ENCODE measurements around the gene TTBK2. TPM values are rescaled to one million over a fixed set of nuclear protein-coding genes. Genes with fewer than 3 reads are reported as not detected.

TTBK2 gene
- polyA plus RNA-seq, 1 donor (not counting 4 experiments of a cell fraction or from before 2014, with no cell fraction given), result 7.3 TPM

DNA sequence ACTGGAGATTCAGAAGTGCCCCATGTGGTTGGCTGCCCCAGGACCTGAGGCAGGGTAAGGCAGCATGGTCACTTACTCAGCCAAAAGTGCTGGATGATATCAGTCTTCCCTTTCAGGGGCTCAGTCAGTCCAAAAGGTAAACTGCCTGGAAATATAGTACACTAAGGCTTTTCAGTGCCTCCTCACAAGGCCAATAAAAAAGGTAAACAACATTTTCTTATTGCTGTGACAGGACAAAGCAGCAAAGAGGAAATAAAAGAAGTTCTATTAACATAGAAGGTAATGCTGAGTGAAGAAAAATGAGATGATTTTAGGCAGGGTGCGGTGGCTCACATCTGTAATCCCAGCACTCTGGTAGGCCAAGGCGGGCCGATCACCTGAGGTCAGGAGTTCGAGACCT, 117.1 kb downstream of the TTBK2 start:
- dilution Hi-C loops (cut with MboI; ENCODE audit: extremely low pct_ligation_motif_present, low sequenced_read_pairs), result no loop called here
- H3K9me3 ChIP-seq (ENCODE audit: control insufficient read depth, low read depth, low read length), result no peaks in the 10 kb centered on the region

DNA sequence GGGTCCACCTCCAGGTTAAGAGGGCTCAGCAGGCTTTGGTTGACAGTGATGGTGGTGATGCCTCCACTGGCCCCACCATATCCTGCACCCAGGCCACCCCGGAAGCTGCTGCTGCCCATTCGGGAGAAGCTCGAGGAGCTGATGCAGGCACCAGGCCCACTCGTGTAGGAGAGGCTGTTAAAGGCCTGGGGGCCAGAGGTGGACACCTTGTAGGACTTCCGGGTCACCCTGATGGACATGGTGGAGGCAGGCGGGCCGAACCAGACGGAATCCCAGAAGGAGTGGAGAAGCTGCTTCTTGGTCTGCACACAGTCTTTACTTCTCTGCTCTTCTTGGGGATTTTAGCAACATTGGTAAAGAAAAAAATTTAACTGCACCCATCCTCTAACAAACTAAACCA, 118.4 kb downstream of the TTBK2 start:
- Histone ChIP-seq H3K27ac (ENCODE audit: control insufficient read depth, insufficient read depth, low read length) (no peak overlapping the region), H3K4me3 (ENCODE audit: control insufficient read depth in 2 of 3, extremely low read depth in 1 of 3, insufficient read depth in 2 of 3, low read depth in 1 of 3, low read length in 3 of 3) (no peak overlapping the region), H3K9me3 (ENCODE audit: control insufficient read depth, low read depth, low read length) (no peaks in the 10 kb centered on the region), H3K4me1 (ENCODE audit: control insufficient read depth, extremely low read depth, insufficient read depth, low read length) (peaks cover under 1% of the 10 kb centered on the region), H3K9ac (ENCODE audit: control insufficient read depth, extremely low read depth, insufficient read depth, low read length) (no peak overlapping the region), H3K27me3 (ENCODE audit: control insufficient read depth, extremely low read depth, insufficient read depth, low read length) (no peaks in the 10 kb centered on the region), H3K79me2 (ENCODE audit: control insufficient read depth, insufficient read depth, low read length) (no peaks in the 10 kb centered on the region), H3K36me3 (ENCODE audit: control insufficient read depth in 2 of 2, extremely low read depth in 1 of 2, insufficient read depth in 2 of 2, low read length in 2 of 2) (peaks cover 1 to 5% of the 10 kb centered on the region in 2 experiments), H2AFZ (ENCODE audit: control insufficient read depth, low read length) (no peak overlapping the region), H4K20me1 (ENCODE audit: control insufficient read depth, extremely low read depth, insufficient read depth, low read length) (no peaks in the 10 kb centered on the region), H3K4me2 (ENCODE audit: control insufficient read depth, extremely low read depth, insufficient read depth, low read depth, low read length) (no peak overlapping the region), H3K9me1 (ENCODE audit: control insufficient read depth, extremely low read depth, insufficient read depth, low read length) (no peaks in the 10 kb centered on the region)
- dilution Hi-C loops (cut with MboI; ENCODE audit: extremely low pct_ligation_motif_present, low sequenced_read_pairs), result no loop called here
- FAIRE-seq, result no peak
- TF ChIP-seq, protein P1, sequence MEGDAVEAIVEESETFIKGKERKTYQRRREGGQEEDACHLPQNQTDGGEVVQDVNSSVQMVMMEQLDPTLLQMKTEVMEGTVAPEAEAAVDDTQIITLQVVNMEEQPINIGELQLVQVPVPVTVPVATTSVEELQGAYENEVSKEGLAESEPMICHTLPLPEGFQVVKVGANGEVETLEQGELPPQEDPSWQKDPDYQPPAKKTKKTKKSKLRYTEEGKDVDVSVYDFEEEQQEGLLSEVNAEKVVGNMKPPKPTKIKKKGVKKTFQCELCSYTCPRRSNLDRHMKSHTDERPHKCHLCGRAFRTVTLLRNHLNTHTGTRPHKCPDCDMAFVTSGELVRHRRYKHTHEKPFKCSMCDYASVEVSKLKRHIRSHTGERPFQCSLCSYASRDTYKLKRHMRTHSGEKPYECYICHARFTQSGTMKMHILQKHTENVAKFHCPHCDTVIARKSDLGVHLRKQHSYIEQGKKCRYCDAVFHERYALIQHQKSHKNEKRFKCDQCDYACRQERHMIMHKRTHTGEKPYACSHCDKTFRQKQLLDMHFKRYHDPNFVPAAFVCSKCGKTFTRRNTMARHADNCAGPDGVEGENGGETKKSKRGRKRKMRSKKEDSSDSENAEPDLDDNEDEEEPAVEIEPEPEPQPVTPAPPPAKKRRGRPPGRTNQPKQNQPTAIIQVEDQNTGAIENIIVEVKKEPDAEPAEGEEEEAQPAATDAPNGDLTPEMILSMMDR (optimal IDR thresholded peaks at IDR 0.05 in 1 of 3, IDR thresholded peaks at IDR 0.05 in 1 of 3, conservative IDR thresholded peaks at IDR 0.05 in 1 of 3; ENCODE audit: extremely low read depth in 1 of 3, insufficient read depth in 2 of 3, low read length in 3 of 3), result no peak
- no peak for TF ChIP-seq EZH2 (IDR thresholded peaks at IDR 0.05; ENCODE audit: low read length)
- no peak for DNase-seq (ENCODE audit: low read depth, low spot score)

More for the DNA sequence above, 117.1 kb downstream of the TTBK2 start:
- no peak overlapping the region for H3K27ac ChIP-seq (ENCODE audit: control insufficient read depth, insufficient read depth, low read length)
- H4K20me1 ChIP-seq (ENCODE audit: control insufficient read depth, extremely low read depth, insufficient read depth, low read length), result no peaks in the 10 kb centered on the region
- no peak overlapping the region for H2AFZ ChIP-seq (ENCODE audit: control insufficient read depth, low read length)
- H3K4me2 ChIP-seq (ENCODE audit: control insufficient read depth, extremely low read depth, insufficient read depth, low read depth, low read length), result no peak overlapping the region
- H3K27me3 ChIP-seq (ENCODE audit: control insufficient read depth, extremely low read depth, insufficient read depth, low read length), result no peaks in the 10 kb centered on the region
- no peak overlapping the region for H3K4me3 ChIP-seq (ENCODE audit: control insufficient read depth in 2 of 3, extremely low read depth in 1 of 3, insufficient read depth in 2 of 3, low read depth in 1 of 3, low read length in 3 of 3)
- FAIRE-seq, result no peak
- H3K79me2 ChIP-seq (ENCODE audit: control insufficient read depth, insufficient read depth, low read length), result no peaks in the 10 kb centered on the region
- H3K9ac ChIP-seq (ENCODE audit: control insufficient read depth, extremely low read depth, insufficient read depth, low read length), result no peak overlapping the region
- TF ChIP-seq, protein P1 (optimal IDR thresholded peaks at IDR 0.05 in 1 of 3, IDR thresholded peaks at IDR 0.05 in 1 of 3, conservative IDR thresholded peaks at IDR 0.05 in 1 of 3; ENCODE audit: extremely low read depth in 1 of 3, insufficient read depth in 2 of 3, low read length in 3 of 3), result no peak
- TF ChIP-seq EZH2 (IDR thresholded peaks at IDR 0.05; ENCODE audit: low read length), result no peak
- no peaks in the 10 kb centered on the region for H3K4me1 ChIP-seq (ENCODE audit: control insufficient read depth, extremely low read depth, insufficient read depth, low read length)
- peaks cover 1 to 5% of the 10 kb centered on the region in 2 experiments for H3K36me3 ChIP-seq (ENCODE audit: control insufficient read depth in 2 of 2, extremely low read depth in 1 of 2, insufficient read depth in 2 of 2, low read length in 2 of 2)
- no peak for DNase-seq (ENCODE audit: low read depth, low spot score)
- no peaks in the 10 kb centered on the region for H3K9me1 ChIP-seq (ENCODE audit: control insufficient read depth, extremely low read depth, insufficient read depth, low read length)

All from keratinocyte (primary cell).